GM13976 (cell line): ENCODE results near the gene ERC1.

Experiments used
- DNase-seq: peaks from one replicate; pipeline ENCODE4 v3.0.0; 2012; ENCODE audit warnings: low spot score
- CTCF ChIP-seq: IDR thresholded peaks from 2 replicates; pipeline ENCODE4 v1.5.1; 2012; ENCODE audit warnings: borderline replicate concordance, mild to moderate bottlenecking; ENCODE audit not compliant: insufficient read depth; ENCODE audit errors: extremely low read depth, missing control alignments, control extremely low read depth
- in situ Hi-C: fragments of 300-500 bp; cut with MboI; formaldehyde crosslinking; loops from one replicate; pipeline ENCODE4 v1.12.0; 2022; ENCODE audit warnings: low sequenced_read_pairs, mixed read lengths, inconsistent platforms; ENCODE audit not compliant: unreplicated experiment

The ERC1 gene

GRCh38 chr12:1220127-1221092, 229.4 kb downstream of the ERC1 start:
- TF ChIP-seq CTCF, result no peak
- no peak for DNase-seq
- in situ Hi-C loops, result no loop called here

GRCh38 chr12:1222858-1223639, 232.0 kb downstream of the ERC1 start:
- DNase-seq, result no peak
- in situ Hi-C loops, result no loop called here
- TF ChIP-seq CTCF, result no peak

- TF ChIP-seq CTCF, result no peak
- in situ Hi-C loops, result no loop called here
- no peak for DNase-seq
These were observed 235.9 kb downstream of the ERC1 start for GRCh38 chr12:1226951-1227350.

GRCh38 chr12:1234073-1234472, 243.1 kb downstream of the ERC1 start:
- in situ Hi-C loops, result no loop called here
- no peak for DNase-seq
- no peak for TF ChIP-seq CTCF

GRCh38 chr12:1246637-1247036, 255.6 kb downstream of the ERC1 start:
- in situ Hi-C loops, result no loop called here
- no peak for DNase-seq
- no peak for TF ChIP-seq CTCF

GRCh38 chr12:1250641-1251040, 259.6 kb downstream of the ERC1 start:
- TF ChIP-seq CTCF, result no peak
- DNase-seq, result no peak
- in situ Hi-C loops, result no loop called here
